ENCODE measurements around the gene CRTAC1.
A peak's percentile ranks its signal among the peaks of the same experiment; 100 is the strongest.

The CRTAC1 gene

GRCh38 chr10:98041352-98042043 is 11.1 kb upstream of the CRTAC1 start:
- H3K79me2 ChIP-seq = no peaks in the 10 kb centered on the region
- H2AFZ ChIP-seq = no peak overlapping the region
- TF ChIP-seq CTCF (IDR thresholded peaks at IDR 0.05) = peak; percentile 75
- H3K9me3 ChIP-seq (ENCODE audit: control insufficient read depth, low read length) = no peaks in the 10 kb centered on the region
- H3K4me3 ChIP-seq (ENCODE audit: low read depth, low read length) = no peak overlapping the region
- no peak overlapping the region for H3K4me2 ChIP-seq (ENCODE audit: low read length)
- H3K27ac ChIP-seq = no peak overlapping the region
- H3K9ac ChIP-seq = no peak overlapping the region
- no peaks in the 10 kb centered on the region for H3K36me3 ChIP-seq (ENCODE audit: control insufficient read depth, insufficient read depth, low read length)
- H3K4me1 ChIP-seq = peaks cover 5% of the 10 kb centered on the region
- no peaks in the 10 kb centered on the region for H3K27me3 ChIP-seq (ENCODE audit: control insufficient read depth, insufficient read depth, low read length)

GRCh38 chr10:98039690-98040381 is 9.4 kb upstream of the CRTAC1 start:
- no peak overlapping the region for H3K9ac ChIP-seq
- H3K27me3 ChIP-seq (ENCODE audit: control insufficient read depth, insufficient read depth, low read length) = no peaks in the 10 kb centered on the region

GRCh38 chr10:98038288-98038687 is 7.9 kb upstream of the CRTAC1 start:
- no peak overlapping the region for H3K4me2 ChIP-seq (ENCODE audit: low read length)
- TF ChIP-seq CTCF (IDR thresholded peaks at IDR 0.05) = no peak
- no peaks in the 10 kb centered on the region for H3K36me3 ChIP-seq (ENCODE audit: control insufficient read depth, insufficient read depth, low read length)
- H3K9ac ChIP-seq = no peak overlapping the region
- no peaks in the 10 kb centered on the region for H3K79me2 ChIP-seq
- no peaks in the 10 kb centered on the region for H3K27me3 ChIP-seq (ENCODE audit: control insufficient read depth, insufficient read depth, low read length)
- no peaks in the 10 kb centered on the region for H3K9me3 ChIP-seq (ENCODE audit: control insufficient read depth, low read length)
- no peak overlapping the region for H2AFZ ChIP-seq
- no peak overlapping the region for H3K4me3 ChIP-seq (ENCODE audit: low read depth, low read length)
- H3K4me1 ChIP-seq = peaks cover 5% of the 10 kb centered on the region
- H3K27ac ChIP-seq = no peak overlapping the region

More at GRCh38 chr10:98039690-98040381, 9.4 kb upstream of the CRTAC1 start:
- Histone ChIP-seq H3K4me1 (peaks cover 5% of the 10 kb centered on the region), H2AFZ (no peak overlapping the region), H3K27ac (no peak overlapping the region), H3K4me3 (ENCODE audit: low read depth, low read length) (no peak overlapping the region), H3K9me3 (ENCODE audit: control insufficient read depth, low read length) (no peaks in the 10 kb centered on the region), H3K36me3 (ENCODE audit: control insufficient read depth, insufficient read depth, low read length) (no peaks in the 10 kb centered on the region), H3K4me2 (ENCODE audit: low read length) (no peak overlapping the region), H3K79me2 (no peaks in the 10 kb centered on the region)
- TF ChIP-seq CTCF (IDR thresholded peaks at IDR 0.05) = no peak

GRCh38 chr10:98035599-98035998 is 5.2 kb upstream of the CRTAC1 start:
- H3K9ac ChIP-seq = no peak overlapping the region
- no peak overlapping the region for H3K4me3 ChIP-seq (ENCODE audit: low read depth, low read length)
- H3K27ac ChIP-seq = no peak overlapping the region
- no peak overlapping the region for H3K4me2 ChIP-seq (ENCODE audit: low read length)
- H3K9me3 ChIP-seq (ENCODE audit: control insufficient read depth, low read length) = no peaks in the 10 kb centered on the region
- peaks cover 5% of the 10 kb centered on the region for H3K4me1 ChIP-seq
- no peak overlapping the region for H2AFZ ChIP-seq
- no peaks in the 10 kb centered on the region for H3K36me3 ChIP-seq (ENCODE audit: control insufficient read depth, insufficient read depth, low read length)
- H3K79me2 ChIP-seq = no peaks in the 10 kb centered on the region
- no peak for TF ChIP-seq CTCF (IDR thresholded peaks at IDR 0.05)
- H3K27me3 ChIP-seq (ENCODE audit: control insufficient read depth, insufficient read depth, low read length) = no peaks in the 10 kb centered on the region
